DOHH2 (cell line): ENCODE measurements around the gene SLC17A5.

ENCODE experiments used
- H3F3A ChIP-seq: fragments of 200-600 bp; sonication (generic), shearing (Covaris generic); 2 replicates; pipeline ENCODE4 v1.6.0; 2016; ENCODE audit warnings: antibody characterized with exemption, mild to moderate bottlenecking; ENCODE audit not compliant: control insufficient read depth, insufficient read depth
- H3K27ac ChIP-seq: fragments of 200-600 bp; sonication (generic); 2 replicates; pipeline ENCODE4 v1.5.1; 2014; ENCODE audit warnings: low read depth, mild to moderate bottlenecking, low read length, moderate library complexity
- H3K27me3 ChIP-seq: fragments of 200-600 bp; sonication (generic); 2 replicates; pipeline ENCODE4 v1.6.1; 2014; ENCODE audit warnings: mild to moderate bottlenecking, low read length, mixed read lengths; ENCODE audit not compliant: control insufficient read depth
- H3K36me3 ChIP-seq: fragments of 200-600 bp; sonication (generic); 2 replicates; pipeline ENCODE4 v1.6.1; 2014; ENCODE audit warnings: mild to moderate bottlenecking, low read length, moderate library complexity, mixed read lengths; ENCODE audit not compliant: control insufficient read depth
- H3K4me1 ChIP-seq: fragments of 200-600 bp; sonication (generic); 2 replicates; pipeline ENCODE4 v1.6.1; 2014; ENCODE audit warnings: mild to moderate bottlenecking, low read length, mixed read lengths; ENCODE audit not compliant: control insufficient read depth
- H3K4me2 ChIP-seq: fragments of 200-600 bp; sonication (generic); 2 replicates; pipeline ENCODE4 v1.6.0; 2014; ENCODE audit warnings: mild to moderate bottlenecking, low read length, moderate library complexity
- H3K4me3 ChIP-seq: fragments of 200-600 bp; sonication (generic); 2 replicates; pipeline ENCODE4 v1.5.1; 2014; ENCODE audit warnings: mild to moderate bottlenecking, low read length, mixed read lengths
- H3K79me2 ChIP-seq: fragments of 200-600 bp; sonication (generic); 2 replicates; pipeline ENCODE4 v1.6.1; 2014; ENCODE audit warnings: mild to moderate bottlenecking, low read length, mixed read lengths; ENCODE audit not compliant: control insufficient read depth
- H3K9me2 ChIP-seq: fragments of 200-600 bp; sonication (generic); replicated peaks from 2 replicates; pipeline ENCODE4 v1.6.1; 2014; ENCODE audit warnings: mild to moderate bottlenecking, low read length, mixed read lengths; ENCODE audit not compliant: control insufficient read depth
- H3K9me3 ChIP-seq: fragments of 200-600 bp; sonication (generic); 2 replicates; pipeline ENCODE4 v1.6.1; 2014; ENCODE audit warnings: antibody characterized with exemption, low read length, mixed read lengths; ENCODE audit not compliant: control insufficient read depth, insufficient read depth
- H4K20me1 ChIP-seq: fragments of 200-600 bp; sonication (generic); 2 replicates; pipeline ENCODE4 v1.6.0; 2014; ENCODE audit warnings: low read depth, mild to moderate bottlenecking, antibody characterized with exemption, low read length, moderate library complexity; ENCODE audit not compliant: control insufficient read depth, insufficient read depth
- CTCF ChIP-seq: fragments of 200-600 bp; sonication (generic); IDR thresholded peaks from one replicate; pipeline ENCODE4 v1.5.1; 2014; ENCODE audit warnings: antibody characterized with exemption, mild to moderate bottlenecking, low read depth, low read length; ENCODE audit not compliant: poor library complexity, severe bottlenecking
- EZH2phosphoT487 ChIP-seq: fragments of 200-600 bp; sonication (generic); IDR thresholded peaks from 2 replicates; pipeline ENCODE4 v1.6.1; 2017; ENCODE audit warnings: borderline replicate concordance, mild to moderate bottlenecking, antibody characterized with exemption, low read length, moderate library complexity, mixed read lengths

SLC17A5 gene

GRCh38 chr6:73644941-73645591 is 8.7 kb downstream of the SLC17A5 start:
- H3K4me2 ChIP-seq: peak overlapping the region; percentile 65
- no peak overlapping the region for H3K27ac ChIP-seq
- H3K36me3 ChIP-seq: peaks cover 8% of the 10 kb centered on the region

GRCh38 chr6:73644030-73644429 is 9.8 kb downstream of the SLC17A5 start:
- Histone ChIP-seq H3K4me2 (no peak overlapping the region), H3F3A (peaks cover 6% of the 10 kb centered on the region; the same call in 1 of the 2 replicates), H3K4me1 (peaks cover 12% of the 10 kb centered on the region; the same call in 1 of the 2 replicates), H3K27me3 (no peaks in the 10 kb centered on the region), H3K9me2 (no peaks in the 10 kb centered on the region), H3K79me2 (no peaks in the 10 kb centered on the region), H3K36me3 (peaks cover 8% of the 10 kb centered on the region), H3K9me3 (no peaks in the 10 kb centered on the region), H3K4me3 (no peak overlapping the region), H4K20me1 (no peaks in the 10 kb centered on the region), H3K27ac (no peak overlapping the region)
- TF ChIP-seq CTCF: no peak
- TF ChIP-seq EZH2phosphoT487: no peak

More at GRCh38 chr6:73644941-73645591, 8.7 kb downstream of the SLC17A5 start:
- H3K9me3 ChIP-seq: no peaks in the 10 kb centered on the region
- H3K4me3 ChIP-seq: peak overlapping the region; percentile 63
- H3K79me2 ChIP-seq: no peaks in the 10 kb centered on the region
- H3K9me2 ChIP-seq: no peaks in the 10 kb centered on the region
- peaks cover 6% of the 10 kb centered on the region; the same call in 1 of the 2 replicates for H3F3A ChIP-seq
- TF ChIP-seq CTCF (no peak), EZH2phosphoT487 (no peak)
- H3K4me1 ChIP-seq: peaks cover 12% of the 10 kb centered on the region; the same call in 1 of the 2 replicates
- no peaks in the 10 kb centered on the region for H4K20me1 ChIP-seq
- no peaks in the 10 kb centered on the region for H3K27me3 ChIP-seq

- H3K4me2 ChIP-seq: no peak overlapping the region
- H3K4me3 ChIP-seq: no peak overlapping the region
- no peak overlapping the region for H3K27ac ChIP-seq
- no peaks in the 10 kb centered on the region for H3K9me2 ChIP-seq
- peaks cover 6% of the 10 kb centered on the region; the same call in 1 of the 2 replicates for H3F3A ChIP-seq
- no peaks in the 10 kb centered on the region for H3K27me3 ChIP-seq
- H3K79me2 ChIP-seq: no peaks in the 10 kb centered on the region
- no peak for TF ChIP-seq CTCF
- no peak for TF ChIP-seq EZH2phosphoT487
- peaks cover 7% of the 10 kb centered on the region for H3K36me3 ChIP-seq
- H3K9me3 ChIP-seq: no peaks in the 10 kb centered on the region
- peaks cover 12% of the 10 kb centered on the region; the same call in 1 of the 2 replicates for H3K4me1 ChIP-seq
- H4K20me1 ChIP-seq: no peaks in the 10 kb centered on the region
These were observed 11.3 kb downstream of the SLC17A5 start for GRCh38 chr6:73642530-73642929.
